Measurements from ENCODE around the gene USP3. TPM values are rescaled to one million over a fixed set of nuclear protein-coding genes. Genes with fewer than 3 reads are reported as not detected.
A peak's percentile ranks its signal among the peaks of the same experiment; 100 is the strongest.

USP3 gene
- total and polyA plus RNA-seq, 2 of the 13 experiments (the other 11 are each of a cell fraction or from before 2014, with no cell fraction given), result 14.3 to 61.2 TPM

DNA sequence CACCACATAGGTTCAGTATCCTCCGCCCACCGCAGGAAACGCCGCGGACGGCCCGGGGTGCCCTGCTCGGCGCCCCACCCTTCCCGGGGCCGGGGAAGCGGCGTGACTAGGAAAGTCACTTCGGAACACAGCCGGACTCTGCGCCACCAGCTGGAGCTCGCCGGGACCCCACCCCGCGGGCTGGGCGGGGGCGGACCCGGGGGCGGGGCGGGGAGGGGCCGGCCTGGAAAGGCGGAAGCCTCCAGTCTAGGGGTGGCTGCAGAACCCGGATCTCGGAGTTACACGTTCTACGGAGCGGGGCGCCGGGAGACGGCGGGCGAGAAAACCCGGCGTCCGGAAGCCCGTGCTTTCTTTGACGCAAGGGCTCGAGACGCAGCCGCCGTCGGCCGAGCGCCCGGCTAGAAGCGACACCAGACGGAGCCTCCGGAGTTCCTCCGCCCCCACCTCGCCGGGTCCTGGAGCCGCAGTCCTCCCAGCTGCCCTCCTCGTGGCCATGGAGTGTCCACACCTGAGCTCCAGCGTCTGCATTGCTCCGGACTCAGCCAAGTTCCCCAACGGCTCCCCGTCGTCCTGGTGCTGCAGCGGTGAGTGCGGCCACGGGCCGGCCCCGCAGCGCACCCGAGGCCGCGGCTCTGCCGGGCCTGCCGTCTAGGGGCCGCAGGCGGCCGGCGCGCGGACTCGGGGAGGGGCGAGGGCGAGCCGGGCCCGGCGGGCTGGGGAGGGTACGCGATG is at the start of gene USP3 (continued):
- TF ChIP-seq, protein P1, sequence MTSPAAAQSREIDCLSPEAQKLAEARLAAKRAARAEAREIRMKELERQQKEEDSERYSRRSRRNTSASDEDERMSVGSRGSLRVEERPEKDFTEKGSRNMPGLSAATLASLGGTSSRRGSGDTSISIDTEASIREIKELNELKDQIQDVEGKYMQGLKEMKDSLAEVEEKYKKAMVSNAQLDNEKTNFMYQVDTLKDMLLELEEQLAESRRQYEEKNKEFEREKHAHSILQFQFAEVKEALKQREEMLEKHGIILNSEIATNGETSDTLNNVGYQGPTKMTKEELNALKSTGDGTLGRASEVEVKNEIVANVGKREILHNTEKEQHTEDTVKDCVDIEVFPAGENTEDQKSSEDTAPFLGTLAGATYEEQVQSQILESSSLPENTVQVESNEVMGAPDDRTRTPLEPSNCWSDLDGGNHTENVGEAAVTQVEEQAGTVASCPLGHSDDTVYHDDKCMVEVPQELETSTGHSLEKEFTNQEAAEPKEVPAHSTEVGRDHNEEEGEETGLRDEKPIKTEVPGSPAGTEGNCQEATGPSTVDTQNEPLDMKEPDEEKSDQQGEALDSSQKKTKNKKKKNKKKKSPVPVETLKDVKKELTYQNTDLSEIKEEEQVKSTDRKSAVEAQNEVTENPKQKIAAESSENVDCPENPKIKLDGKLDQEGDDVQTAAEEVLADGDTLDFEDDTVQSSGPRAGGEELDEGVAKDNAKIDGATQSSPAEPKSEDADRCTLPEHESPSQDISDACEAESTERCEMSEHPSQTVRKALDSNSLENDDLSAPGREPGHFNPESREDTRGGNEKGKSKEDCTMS (CRISPR knock-in tag; conservative IDR thresholded peaks at IDR 0.05), result no peak
- TF ChIP-seq GTF2F1 (IDR thresholded peaks at IDR 0.05; ENCODE audit: low read length), result no peak
- TF ChIP-seq ZNF441 (CRISPR knock-in tag; IDR thresholded peaks at IDR 0.05; ENCODE audit: borderline replicate concordance), result peak; percentile 77; the same call in 1 of the 2 replicates
- TF ChIP-seq ZFP36L1 (CRISPR knock-in tag; IDR thresholded peaks at IDR 0.05), result peak; percentile 86
- TF ChIP-seq ZNF615 (CRISPR knock-in tag; IDR thresholded peaks at IDR 0.05; ENCODE audit: borderline replicate concordance), result no peak
- TF ChIP-seq PLRG1 (conservative IDR thresholded peaks at IDR 0.05), result no peak
- TF ChIP-seq, protein P2, sequence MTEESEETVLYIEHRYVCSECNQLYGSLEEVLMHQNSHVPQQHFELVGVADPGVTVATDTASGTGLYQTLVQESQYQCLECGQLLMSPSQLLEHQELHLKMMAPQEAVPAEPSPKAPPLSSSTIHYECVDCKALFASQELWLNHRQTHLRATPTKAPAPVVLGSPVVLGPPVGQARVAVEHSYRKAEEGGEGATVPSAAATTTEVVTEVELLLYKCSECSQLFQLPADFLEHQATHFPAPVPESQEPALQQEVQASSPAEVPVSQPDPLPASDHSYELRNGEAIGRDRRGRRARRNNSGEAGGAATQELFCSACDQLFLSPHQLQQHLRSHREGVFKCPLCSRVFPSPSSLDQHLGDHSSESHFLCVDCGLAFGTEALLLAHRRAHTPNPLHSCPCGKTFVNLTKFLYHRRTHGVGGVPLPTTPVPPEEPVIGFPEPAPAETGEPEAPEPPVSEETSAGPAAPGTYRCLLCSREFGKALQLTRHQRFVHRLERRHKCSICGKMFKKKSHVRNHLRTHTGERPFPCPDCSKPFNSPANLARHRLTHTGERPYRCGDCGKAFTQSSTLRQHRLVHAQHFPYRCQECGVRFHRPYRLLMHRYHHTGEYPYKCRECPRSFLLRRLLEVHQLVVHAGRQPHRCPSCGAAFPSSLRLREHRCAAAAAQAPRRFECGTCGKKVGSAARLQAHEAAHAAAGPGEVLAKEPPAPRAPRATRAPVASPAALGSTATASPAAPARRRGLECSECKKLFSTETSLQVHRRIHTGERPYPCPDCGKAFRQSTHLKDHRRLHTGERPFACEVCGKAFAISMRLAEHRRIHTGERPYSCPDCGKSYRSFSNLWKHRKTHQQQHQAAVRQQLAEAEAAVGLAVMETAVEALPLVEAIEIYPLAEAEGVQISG (CRISPR knock-in tag; IDR thresholded peaks at IDR 0.05), result peak; percentile 78
- TF ChIP-seq ZNF720 (CRISPR knock-in tag; IDR thresholded peaks at IDR 0.05), result no peak
- no peak; the same call in 1 of the 2 replicates for TF ChIP-seq ZBTB38 (CRISPR knock-in tag; IDR thresholded peaks at IDR 0.05)
- TF ChIP-seq, protein P3, sequence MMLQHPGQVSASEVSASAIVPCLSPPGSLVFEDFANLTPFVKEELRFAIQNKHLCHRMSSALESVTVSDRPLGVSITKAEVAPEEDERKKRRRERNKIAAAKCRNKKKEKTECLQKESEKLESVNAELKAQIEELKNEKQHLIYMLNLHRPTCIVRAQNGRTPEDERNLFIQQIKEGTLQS (CRISPR knock-in tag; IDR thresholded peaks at IDR 0.05), result no peak
- TF ChIP-seq, protein P4, sequence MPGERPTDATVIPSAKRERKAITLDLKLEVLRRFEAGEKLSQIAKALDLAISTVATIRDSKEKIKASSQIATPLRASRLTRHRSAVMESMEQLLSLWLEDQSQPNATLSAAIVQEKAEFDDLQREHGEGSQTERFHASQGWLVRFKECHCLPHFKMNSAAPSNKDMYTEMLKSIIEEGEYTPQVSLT (CRISPR knock-in tag; IDR thresholded peaks at IDR 0.05; ENCODE audit: borderline replicate concordance, low read depth), result no peak
- TF ChIP-seq NFKB2 (CRISPR knock-in tag; IDR thresholded peaks at IDR 0.05; ENCODE audit: borderline replicate concordance), result peak; percentile 42; the same call in 1 of the 2 replicates
- TF ChIP-seq PRPF4 (IDR thresholded peaks at IDR 0.05; ENCODE audit: low read depth, low read length, poor library complexity, severe bottlenecking), result no peak
- TF ChIP-seq, protein P5, sequence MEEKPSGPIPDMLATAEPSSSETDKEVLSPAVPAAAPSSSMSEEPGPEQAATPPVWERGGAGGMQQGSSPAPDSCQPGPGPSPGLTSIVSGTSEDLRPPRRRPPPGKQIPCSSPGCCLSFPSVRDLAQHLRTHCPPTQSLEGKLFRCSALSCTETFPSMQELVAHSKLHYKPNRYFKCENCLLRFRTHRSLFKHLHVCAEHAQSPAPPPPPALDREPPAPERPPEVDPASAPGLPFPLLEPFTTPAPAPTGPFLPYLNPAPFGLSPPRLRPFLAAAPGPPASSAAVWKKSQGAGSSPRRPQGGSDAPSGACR (CRISPR knock-in tag; IDR thresholded peaks at IDR 0.05), result peak; percentile 58; the same call in 1 of the 2 replicates
- TF ChIP-seq SP1 (IDR thresholded peaks at IDR 0.05), result no peak
- TF ChIP-seq SP1 (CRISPR knock-in tag; IDR thresholded peaks at IDR 0.05), result peak; percentile 70
- TF ChIP-seq, protein P6, sequence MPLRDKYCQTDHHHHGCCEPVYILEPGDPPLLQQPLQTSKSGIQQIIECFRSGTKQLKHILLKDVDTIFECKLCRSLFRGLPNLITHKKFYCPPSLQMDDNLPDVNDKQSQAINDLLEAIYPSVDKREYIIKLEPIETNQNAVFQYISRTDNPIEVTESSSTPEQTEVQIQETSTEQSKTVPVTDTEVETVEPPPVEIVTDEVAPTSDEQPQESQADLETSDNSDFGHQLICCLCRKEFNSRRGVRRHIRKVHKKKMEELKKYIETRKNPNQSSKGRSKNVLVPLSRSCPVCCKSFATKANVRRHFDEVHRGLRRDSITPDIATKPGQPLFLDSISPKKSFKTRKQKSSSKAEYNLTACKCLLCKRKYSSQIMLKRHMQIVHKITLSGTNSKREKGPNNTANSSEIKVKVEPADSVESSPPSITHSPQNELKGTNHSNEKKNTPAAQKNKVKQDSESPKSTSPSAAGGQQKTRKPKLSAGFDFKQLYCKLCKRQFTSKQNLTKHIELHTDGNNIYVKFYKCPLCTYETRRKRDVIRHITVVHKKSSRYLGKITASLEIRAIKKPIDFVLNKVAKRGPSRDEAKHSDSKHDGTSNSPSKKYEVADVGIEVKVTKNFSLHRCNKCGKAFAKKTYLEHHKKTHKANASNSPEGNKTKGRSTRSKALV (CRISPR knock-in tag; IDR thresholded peaks at IDR 0.05), result no peak
- TF ChIP-seq HOXA7 (CRISPR knock-in tag; IDR thresholded peaks at IDR 0.05), result no peak
- TF ChIP-seq, protein P7, sequence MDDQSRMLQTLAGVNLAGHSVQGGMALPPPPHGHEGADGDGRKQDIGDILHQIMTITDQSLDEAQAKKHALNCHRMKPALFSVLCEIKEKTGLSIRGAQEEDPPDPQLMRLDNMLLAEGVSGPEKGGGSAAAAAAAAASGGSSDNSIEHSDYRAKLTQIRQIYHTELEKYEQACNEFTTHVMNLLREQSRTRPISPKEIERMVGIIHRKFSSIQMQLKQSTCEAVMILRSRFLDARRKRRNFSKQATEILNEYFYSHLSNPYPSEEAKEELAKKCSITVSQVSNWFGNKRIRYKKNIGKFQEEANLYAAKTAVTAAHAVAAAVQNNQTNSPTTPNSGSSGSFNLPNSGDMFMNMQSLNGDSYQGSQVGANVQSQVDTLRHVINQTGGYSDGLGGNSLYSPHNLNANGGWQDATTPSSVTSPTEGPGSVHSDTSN (CRISPR knock-in tag; IDR thresholded peaks at IDR 0.05; ENCODE audit: borderline replicate concordance), result no peak
- peak; percentile 75; the same call in 1 of the 2 replicates for TF ChIP-seq THAP11 (CRISPR knock-in tag; IDR thresholded peaks at IDR 0.05)

Measured in HepG2 (cell line).